ENCODE results near the gene SSBP3.

DNA sequence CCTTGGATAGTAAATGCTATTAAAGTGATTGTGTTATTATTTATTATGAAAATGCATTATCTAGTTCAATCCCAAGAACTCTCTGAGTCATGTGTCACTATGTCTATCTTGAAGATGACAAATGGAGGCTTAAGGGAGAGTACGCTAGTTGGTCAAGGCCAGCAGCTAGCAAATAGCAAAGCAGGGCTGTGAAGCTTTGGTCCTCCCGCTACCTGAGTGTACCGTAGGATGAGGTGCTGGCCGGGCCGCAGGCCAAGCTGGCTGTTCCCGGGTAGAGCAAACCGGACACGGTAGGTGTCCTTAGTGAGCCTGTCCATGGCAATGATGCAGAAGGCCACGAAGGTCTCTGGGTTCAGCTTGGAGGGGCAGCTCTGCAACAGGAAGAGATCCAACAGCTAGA lies 215.7 kb downstream of the SSBP3 start:
- TF ChIP-seq, protein P1, sequence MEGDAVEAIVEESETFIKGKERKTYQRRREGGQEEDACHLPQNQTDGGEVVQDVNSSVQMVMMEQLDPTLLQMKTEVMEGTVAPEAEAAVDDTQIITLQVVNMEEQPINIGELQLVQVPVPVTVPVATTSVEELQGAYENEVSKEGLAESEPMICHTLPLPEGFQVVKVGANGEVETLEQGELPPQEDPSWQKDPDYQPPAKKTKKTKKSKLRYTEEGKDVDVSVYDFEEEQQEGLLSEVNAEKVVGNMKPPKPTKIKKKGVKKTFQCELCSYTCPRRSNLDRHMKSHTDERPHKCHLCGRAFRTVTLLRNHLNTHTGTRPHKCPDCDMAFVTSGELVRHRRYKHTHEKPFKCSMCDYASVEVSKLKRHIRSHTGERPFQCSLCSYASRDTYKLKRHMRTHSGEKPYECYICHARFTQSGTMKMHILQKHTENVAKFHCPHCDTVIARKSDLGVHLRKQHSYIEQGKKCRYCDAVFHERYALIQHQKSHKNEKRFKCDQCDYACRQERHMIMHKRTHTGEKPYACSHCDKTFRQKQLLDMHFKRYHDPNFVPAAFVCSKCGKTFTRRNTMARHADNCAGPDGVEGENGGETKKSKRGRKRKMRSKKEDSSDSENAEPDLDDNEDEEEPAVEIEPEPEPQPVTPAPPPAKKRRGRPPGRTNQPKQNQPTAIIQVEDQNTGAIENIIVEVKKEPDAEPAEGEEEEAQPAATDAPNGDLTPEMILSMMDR (IDR thresholded peaks at IDR 0.05; ENCODE audit: insufficient read depth, low read length), result no peak
- TF ChIP-seq POLR2AphosphoS5 (IDR thresholded peaks at IDR 0.05; ENCODE audit: low read depth), result no peak

Measured in HL-60 (cell line).